ENCODE results near the gene NDOR1.

NDOR1 gene

DNA sequence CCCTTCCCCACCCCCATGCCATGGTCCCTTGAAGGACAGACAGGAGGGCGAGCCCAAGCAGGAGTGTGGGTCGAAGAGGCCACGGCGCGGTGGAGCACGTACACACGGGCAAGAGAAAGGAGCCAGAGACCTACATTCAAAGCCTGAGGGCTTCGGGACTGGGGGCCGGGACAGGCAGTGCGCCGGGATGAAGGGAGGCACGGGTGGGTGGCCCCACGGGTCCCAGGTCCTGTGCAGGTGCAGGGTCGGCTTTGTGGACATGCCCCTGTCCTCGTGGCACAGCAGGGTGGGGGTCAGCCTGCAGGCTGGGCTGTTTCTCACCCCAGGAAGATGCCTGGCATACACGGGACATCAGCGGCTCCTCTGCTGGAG, 45.5 kb upstream of the NDOR1 start:
- no peak for TF ChIP-seq CTCF (IDR thresholded peaks at IDR 0.05; ENCODE audit: extremely low read depth, insufficient read depth, missing control alignments)
- in situ Hi-C loops (cut with MboI; ENCODE audit: low pct_unique_long_range_greater_than_20kb, low sequenced_read_pairs, unreplicated experiment), result no loop called here
- no peak for DNase-seq (ENCODE audit: low spot score)

- no peak for TF ChIP-seq CTCF (IDR thresholded peaks at IDR 0.05; ENCODE audit: extremely low read depth, insufficient read depth, missing control alignments)
- in situ Hi-C loops (cut with MboI; ENCODE audit: low pct_unique_long_range_greater_than_20kb, low sequenced_read_pairs, unreplicated experiment), result no loop called here
- DNase-seq (ENCODE audit: low spot score), result no peak
These were observed 44.6 kb upstream of the NDOR1 start for GRCh38 chr9:137160716-137161557.

GRCh38 chr9:137161558-137162486, 43.7 kb upstream of the NDOR1 start:
- in situ Hi-C loops (cut with MboI; ENCODE audit: low pct_unique_long_range_greater_than_20kb, low sequenced_read_pairs, unreplicated experiment), result no loop called here

GRCh38 chr9:137162505-137163364, 42.8 kb upstream of the NDOR1 start:
- DNase-seq (ENCODE audit: low spot score), result no peak
- in situ Hi-C loops (cut with MboI; ENCODE audit: low pct_unique_long_range_greater_than_20kb, low sequenced_read_pairs, unreplicated experiment), result no loop called here
- TF ChIP-seq CTCF (IDR thresholded peaks at IDR 0.05; ENCODE audit: extremely low read depth, insufficient read depth, missing control alignments), result peak; percentile 16

More at GRCh38 chr9:137161558-137162486, 43.7 kb upstream of the NDOR1 start:
- DNase-seq (ENCODE audit: low spot score), result peak; percentile 61
- TF ChIP-seq CTCF (IDR thresholded peaks at IDR 0.05; ENCODE audit: extremely low read depth, insufficient read depth, missing control alignments), result no peak

- in situ Hi-C loops (cut with MboI; ENCODE audit: low pct_unique_long_range_greater_than_20kb, low sequenced_read_pairs, unreplicated experiment), result no loop called here
- DNase-seq (ENCODE audit: low spot score), result no peak
- no peak for TF ChIP-seq CTCF (IDR thresholded peaks at IDR 0.05; ENCODE audit: extremely low read depth, insufficient read depth, missing control alignments)
These were observed 42.2 kb upstream of the NDOR1 start for GRCh38 chr9:137163365-137163715.

GRCh38 chr9:137163805-137164204, 41.7 kb upstream of the NDOR1 start:
- DNase-seq (ENCODE audit: low spot score), result no peak
- in situ Hi-C loops (cut with MboI; ENCODE audit: low pct_unique_long_range_greater_than_20kb, low sequenced_read_pairs, unreplicated experiment), result no loop called here
- TF ChIP-seq CTCF (IDR thresholded peaks at IDR 0.05; ENCODE audit: extremely low read depth, insufficient read depth, missing control alignments), result no peak

Measured in GM13977 (cell line).